GM18511 (cell line): ENCODE measurements around the gene DEFB121.
"Not testable (repeated sequence)": the region's sequence is repeated elsewhere in the genome, so short reads cannot be mapped to it uniquely, and the experiment has no call there.

Source experiments
- ATAC-seq: cut with Tn5 transposase; IDR thresholded peaks from one replicate; pipeline ENCODE4 v1.9.1; 2021; ENCODE audit warnings: mild to moderate bottlenecking, moderate library complexity; ENCODE audit not compliant: unreplicated experiment

The DEFB121 gene

DNA sequence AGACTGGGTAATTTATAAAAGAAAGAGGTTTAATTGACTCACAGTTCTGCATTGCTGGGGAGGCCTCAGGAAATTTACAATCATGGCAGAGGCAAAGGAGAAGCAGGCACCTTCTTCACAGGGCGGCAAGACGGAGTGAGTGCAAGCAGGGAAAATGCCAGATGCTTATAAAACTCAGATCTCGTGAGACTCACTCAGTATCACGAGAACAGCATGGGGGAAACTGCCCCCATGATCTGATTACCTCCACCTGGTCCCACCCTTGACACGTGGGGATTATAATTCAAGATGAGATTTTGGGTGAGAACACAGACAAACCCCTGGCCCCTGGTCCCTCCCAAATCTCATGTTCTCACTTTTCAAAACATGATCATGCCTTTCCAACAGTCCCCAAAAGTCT, 41.7 kb downstream of the DEFB121 start:
- not testable (repeated sequence) for ATAC-seq

- ATAC-seq: no peak
These were observed 42.7 kb downstream of the DEFB121 start for GRCh38 chr20:31363295-31363694.

DNA sequence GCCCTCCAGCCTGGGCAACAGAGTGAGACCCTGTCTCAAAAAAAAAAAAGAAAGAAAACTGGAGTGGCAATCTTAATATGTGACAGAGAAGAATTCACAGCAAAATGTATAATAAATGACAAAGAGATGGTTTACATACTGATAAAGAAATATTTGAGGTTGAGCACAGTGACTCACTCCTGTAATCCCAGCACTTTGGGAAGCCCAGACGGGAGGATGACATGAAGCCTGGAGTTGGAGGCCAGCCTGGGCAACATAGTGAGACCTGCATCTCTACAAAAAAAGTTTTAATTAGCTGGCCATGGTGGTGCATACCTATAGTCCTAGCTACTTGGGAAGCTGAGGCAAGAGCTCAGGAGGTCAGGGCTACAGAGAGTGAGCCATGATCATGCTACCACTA, 50.0 kb downstream of the DEFB121 start:
- ATAC-seq: no peak
